HepG2 (cell line): ENCODE data around the gene DCP1B. TPM values are rescaled to one million over a fixed set of nuclear protein-coding genes. Genes with fewer than 3 reads are reported as not detected.

Experiments
- ATAC-seq: fragments of 200-7000 bp; cut with Tn5 transposase; 3 replicates; pipeline ENCODE4 v1.9.1; 2020; ENCODE audit warnings: mild to moderate bottlenecking, moderate library complexity
- BruUV-seq: library from RNA; stranded (reverse); fragments of 400-500 nt; replicated peaks from 2 replicates; lab custom pipeline; 2021; lab: Mats Ljungman, UMichigan
- CTCF ChIA-PET: fragments of 300-600 bp; formaldehyde crosslinking; extraction: SDS; loops from one replicate; lab custom pipeline; 2021; ENCODE audit warnings: low total read pairs, inconsistent platforms, low intra/inter-chr PET ratio; lab: Yijun Ruan, JAX
- POLR2A ChIA-PET: fragments of 350-600 bp; sonication (Branson Sonifier 250); formaldehyde crosslinking; loops from one replicate; lab custom pipeline; 2020; ENCODE audit warnings: antibody characterized with exemption, inconsistent platforms; lab: Yijun Ruan, JAX
- DNase-seq: peaks from one replicate; pipeline ENCODE4 v3.0.0-alpha.2; 2015; ENCODE audit warnings: low spot score
- FAIRE-seq: peaks from 3 replicates; lab custom pipeline; 2011; peaks lifted over from hg19 to GRCh38; lab: Jason Lieb, UNC
- H2AFZ ChIP-seq: one replicate; pipeline ENCODE4 v1.6.1; 2011; ENCODE audit warnings: low read length, inconsistent platforms
- H3K27ac ChIP-seq: fragments of 300-600 bp; 3 replicates; pipeline ENCODE4 v1.8.0; 2011; ENCODE audit warnings: mixed run types, mild to moderate bottlenecking, mixed read lengths, low read length, inconsistent platforms; ENCODE audit not compliant: insufficient read depth; ENCODE audit errors: extremely low read length
- H3K27me3 ChIP-seq, 2 experiments: fragments of 200-600 bp in 1 of 2; 2 replicates in 1 of 2; 3 replicates in 1 of 2; pipeline versions ENCODE4 v1.6.0 to v1.8.0; 2011; ENCODE audit warnings: low read length in 2 of 2, mild to moderate bottlenecking in 2 of 2, moderate library complexity in 2 of 2, inconsistent platforms in 1 of 2; ENCODE audit not compliant: insufficient read depth in 2 of 2, control insufficient read depth in 1 of 2
- H3K36me3 ChIP-seq, 2 experiments: fragments of 200-600 bp in 1 of 2; replicated peaks in 1 of 2; 2 replicates in 1 of 2; 3 replicates in 1 of 2; pipeline versions ENCODE4 v1.5.1 to v1.8.0; 2011; ENCODE audit warnings: low read length in 2 of 2, inconsistent platforms in 1 of 2; ENCODE audit not compliant: insufficient read depth in 2 of 2, control insufficient read depth in 1 of 2
- H3K4me1 ChIP-seq: 2 replicates; pipeline ENCODE4 v1.5.1; 2012; ENCODE audit warnings: low read length, inconsistent platforms; ENCODE audit not compliant: insufficient read depth
- H3K4me2 ChIP-seq: 2 replicates; pipeline ENCODE4 v1.6.0; 2011; ENCODE audit warnings: low read depth, low read length, inconsistent platforms
- H3K4me3 ChIP-seq, 3 experiments: fragments of 200-600 bp in 1 of 3; sonication (generic), shearing (Covaris generic) in 1 of 3; replicated peaks in 1 of 3; 2 replicates each; pipeline ENCODE4 v1.5.1; 2011 to 2016; ENCODE audit warnings: low read length in 3 of 3, inconsistent platforms in 2 of 3, low read depth in 2 of 3, mild to moderate bottlenecking in 2 of 3, control low read depth in 1 of 3, mixed read lengths in 1 of 3; ENCODE audit not compliant: insufficient read depth in 1 of 3
- H3K79me2 ChIP-seq: one replicate; pipeline ENCODE4 v1.6.1; 2011; ENCODE audit warnings: low read length, inconsistent platforms; ENCODE audit not compliant: insufficient read depth
- H3K9ac ChIP-seq: 2 replicates; pipeline ENCODE4 v1.6.0; 2011; ENCODE audit warnings: mild to moderate bottlenecking, low read depth, low read length, inconsistent platforms; ENCODE audit not compliant: insufficient read depth
- H3K9me3 ChIP-seq: 2 replicates; pipeline ENCODE4 v1.5.1; 2012; ENCODE audit warnings: mild to moderate bottlenecking, low read length
- H4K20me1 ChIP-seq: 2 replicates; pipeline ENCODE4 v1.6.0; 2011; ENCODE audit warnings: inconsistent platforms, mild to moderate bottlenecking, low read length, moderate library complexity; ENCODE audit not compliant: insufficient read depth
- ATF7 ChIP-seq, 2 experiments: fragments of 450-650 bp in 1 of 2; sonication (generic) in 1 of 2; formaldehyde crosslinking in 1 of 2; IDR thresholded peaks; 2 replicates each; pipeline versions ENCODE4 v1.4.0 to v1.6.1; 2016 to 2020; ENCODE audit warnings: antibody characterized with exemption in 1 of 2, mild to moderate bottlenecking in 1 of 2, missing genetic modification reagents in 1 of 2
- CEBPG ChIP-seq: IDR thresholded peaks from 2 replicates; pipeline ENCODE4 v1.6.1; 2016
- CENPT ChIP-seq: sonication (generic); formaldehyde crosslinking; IDR thresholded peaks from 2 replicates; pipeline ENCODE4 v1.8.0; 2022; ENCODE audit warnings: low read depth, mild to moderate bottlenecking, moderate library complexity, missing genetic modification reagents
- EEA1 ChIP-seq: sonication (generic); formaldehyde crosslinking; IDR thresholded peaks from 2 replicates; pipeline ENCODE4 v1.5.1; 2020; ENCODE audit warnings: mild to moderate bottlenecking, missing genetic modification reagents, borderline replicate concordance
- ELF3 ChIP-seq: IDR thresholded peaks from 2 replicates; pipeline ENCODE4 v1.6.1; 2016; ENCODE audit warnings: missing genetic modification reagents, missing compliant biosample characterization
- ISX ChIP-seq: sonication (generic); formaldehyde crosslinking; conservative IDR thresholded peaks from 2 replicates; pipeline ENCODE4 v1.5.0; 2020; ENCODE audit warnings: missing genetic modification reagents
- NCOA1 ChIP-seq: sonication (generic); formaldehyde crosslinking; IDR thresholded peaks from 2 replicates; pipeline ENCODE4 v1.9.0; 2021; ENCODE audit warnings: missing genetic modification reagents
- PAX8 ChIP-seq: sonication (generic); formaldehyde crosslinking; IDR thresholded peaks from 2 replicates; pipeline ENCODE4 v1.8.0; 2022; ENCODE audit warnings: mild to moderate bottlenecking, missing genetic modification reagents, borderline replicate concordance
- ZKSCAN1 ChIP-seq: fragments of 150-350 bp; IDR thresholded peaks from 2 replicates; pipeline ENCODE4 v1.6.1; 2014; ENCODE audit warnings: low read length
- ZNF776 ChIP-seq: sonication (generic); formaldehyde crosslinking; IDR thresholded peaks from 2 replicates; pipeline ENCODE4 v1.4.0; 2020; ENCODE audit warnings: mild to moderate bottlenecking, missing genetic modification reagents
- WGBS: methylation state at CpG from one replicate; pipeline ENCODE4 v1.1.6; 2017; ENCODE audit warnings: low lambda C conversion rate; 5-methylcytosine and 5-hydroxymethylcytosine counted together
- in situ Hi-C: cut with HindIII; loops from 2 replicates; pipeline ENCODE4 v1.10.0; 2017; ENCODE audit warnings: low pct_unique_long_range_greater_than_20kb; ENCODE audit not compliant: extremely low pct_ligation_motif_present
- intact Hi-C: fragments of 100-400 bp; cut with micrococcal nuclease; formaldehyde crosslinking; loops from one replicate; pipeline ENCODE4 v1.10.0; 2022; ENCODE audit not compliant: unreplicated experiment
- polyA plus RNA-seq, 8 experiments: library from polyadenylated mRNA; depleted of rRNA in 3 of 8; stranded (reverse) in 7 of 8; unstranded in 1 of 8; fragments of >200 nt; fragmentation: Illumina TruSeq in 4 of 8; extraction: Trizol in 4 of 8; gene quantifications; 2 replicates each; pipeline versions ENCODE4 v1.2.1 to v1.2.3, GENCODE V29; 2011 to 2016; ENCODE audit warnings: low read depth in 4 of 8, missing spikeins in 1 of 8, mixed read lengths in 1 of 8; ENCODE audit not compliant: insufficient read depth in 1 of 8
- total RNA-seq, 5 experiments: library from RNA; depleted of rRNA; stranded (reverse); fragments of >200 nt; fragmentation: Illumina TruSeq; extraction: Trizol; gene quantifications; 2 replicates each; pipeline ENCODE4 v1.2.3, GENCODE V29; 2016; ENCODE audit warnings: low read depth in 1 of 5
- TF ChIP-seq, protein P1 (sequence below): sonication (generic); formaldehyde crosslinking; IDR thresholded peaks from 2 replicates; pipeline ENCODE4 v1.4.0; 2020; ENCODE audit warnings: mild to moderate bottlenecking, missing genetic modification reagents
- TF ChIP-seq, protein P2 (sequence below): sonication (generic); formaldehyde crosslinking; IDR thresholded peaks from 2 replicates; pipeline ENCODE4 v1.8.1; 2022; ENCODE audit warnings: mild to moderate bottlenecking, missing genetic modification reagents
- TF ChIP-seq, protein P3 (sequence below): sonication (generic); formaldehyde crosslinking; IDR thresholded peaks from 2 replicates; pipeline ENCODE4 v1.5.0; 2020; ENCODE audit warnings: missing genetic modification reagents

Gene DCP1B
- total and polyA plus RNA-seq, 2 of the 13 experiments (the other 11 are each of a cell fraction or from before 2014, with no cell fraction given) = 11.4 to 27.2 TPM

DNA sequence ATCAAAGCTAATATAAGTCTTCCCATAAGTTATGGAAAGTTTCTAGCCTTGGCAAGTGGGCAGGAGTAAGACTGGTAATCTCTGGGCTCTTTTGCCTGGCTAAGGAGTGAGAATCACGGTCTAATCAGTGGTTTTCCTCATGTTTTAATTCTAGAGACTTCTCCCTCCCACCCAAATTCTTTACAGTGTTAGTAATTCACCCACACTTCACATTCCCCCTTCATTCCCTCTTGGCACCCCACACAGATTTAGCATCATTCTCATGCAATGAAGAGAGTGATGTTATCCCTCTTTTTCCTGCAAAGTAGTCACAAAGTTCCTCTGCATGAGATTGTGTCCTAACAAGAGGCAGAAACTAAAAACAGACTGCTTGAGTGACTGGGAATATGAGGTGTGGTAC is 57.2 kb downstream of the DCP1B start:
- Histone ChIP-seq H2AFZ (no peak overlapping the region), H3K4me3 (no peak overlapping the region), H4K20me1 (no peaks in the 10 kb centered on the region), H3K9ac (no peak overlapping the region), H3K79me2 (no peaks in the 10 kb centered on the region), H3K4me1 (0 out of 2 replicates have a peak, but pooled peaks cover 8% of the 10 kb centered on the region), H3K27me3 (no peaks in the 10 kb centered on the region), H3K4me2 (no peak overlapping the region), H3K36me3 (peaks cover 16 to 41% of the 10 kb centered on the region in 2 experiments; a peak in 4 of 5 replicates), H3K9me3 (no peaks in the 10 kb centered on the region), H3K27ac (no peak overlapping the region)
- POLR2A ChIA-PET = no interaction called here
- DNase-seq (no peak), ATAC-seq (no peak), FAIRE-seq (no peak)
- TF ChIP-seq EEA1 (CRISPR knock-in tag) (no peak), CEBPG (CRISPR knock-in tag) (no peak), ELF3 (no peak), CENPT (CRISPR knock-in tag) (no peak), NCOA1 (no peak), ZNF776 (CRISPR knock-in tag) (no peak), PAX8 (CRISPR knock-in tag) (no peak)
- TF ChIP-seq, protein P1, sequence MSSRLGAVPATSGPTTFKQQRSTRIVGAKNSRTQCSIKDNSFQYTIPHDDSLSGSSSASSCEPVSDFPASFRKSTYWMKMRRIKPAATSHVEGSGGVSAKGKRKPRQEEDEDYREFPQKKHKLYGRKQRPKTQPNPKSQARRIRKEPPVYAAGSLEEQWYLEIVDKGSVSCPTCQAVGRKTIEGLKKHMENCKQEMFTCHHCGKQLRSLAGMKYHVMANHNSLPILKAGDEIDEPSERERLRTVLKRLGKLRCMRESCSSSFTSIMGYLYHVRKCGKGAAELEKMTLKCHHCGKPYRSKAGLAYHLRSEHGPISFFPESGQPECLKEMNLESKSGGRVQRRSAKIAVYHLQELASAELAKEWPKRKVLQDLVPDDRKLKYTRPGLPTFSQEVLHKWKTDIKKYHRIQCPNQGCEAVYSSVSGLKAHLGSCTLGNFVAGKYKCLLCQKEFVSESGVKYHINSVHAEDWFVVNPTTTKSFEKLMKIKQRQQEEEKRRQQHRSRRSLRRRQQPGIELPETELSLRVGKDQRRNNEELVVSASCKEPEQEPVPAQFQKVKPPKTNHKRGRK (CRISPR knock-in tag) = no peak
- WGBS = 94% methylated on average over 1 of the region's 1 CpG
- CTCF ChIA-PET = no interaction called here
- intact Hi-C loops = no loop called here
- no TSS peak for BruUV-seq
- in situ Hi-C loops = no loop called here

GRCh38 chr12:1946296-1946695 is 58.0 kb downstream of the DCP1B start:
- in situ Hi-C loops = no loop called here
- WGBS = 97% methylated on average over 3 of the region's 3 CpGs
- BruUV-seq = no TSS peak
- H3K27ac ChIP-seq = no peak overlapping the region
- peaks cover 14 to 37% of the 10 kb centered on the region in 2 experiments; a peak in 4 of 5 replicates for H3K36me3 ChIP-seq
- DNase-seq (no peak), ATAC-seq (no peak), FAIRE-seq (no peak)
- 0 out of 2 replicates have a peak, but pooled peaks cover 8% of the 10 kb centered on the region for H3K4me1 ChIP-seq
- H3K9me3 ChIP-seq = no peaks in the 10 kb centered on the region
- no peaks in the 10 kb centered on the region for H4K20me1 ChIP-seq
- no peak overlapping the region for H3K4me3 ChIP-seq
- ChIA-PET CTCF (no interaction called here), POLR2A (no interaction called here)
- no peaks in the 10 kb centered on the region for H3K79me2 ChIP-seq
- H2AFZ ChIP-seq = no peak overlapping the region
- no peak overlapping the region for H3K4me2 ChIP-seq
- H3K27me3 ChIP-seq = no peaks in the 10 kb centered on the region
- no peak overlapping the region for H3K9ac ChIP-seq
- TF ChIP-seq, protein P2, sequence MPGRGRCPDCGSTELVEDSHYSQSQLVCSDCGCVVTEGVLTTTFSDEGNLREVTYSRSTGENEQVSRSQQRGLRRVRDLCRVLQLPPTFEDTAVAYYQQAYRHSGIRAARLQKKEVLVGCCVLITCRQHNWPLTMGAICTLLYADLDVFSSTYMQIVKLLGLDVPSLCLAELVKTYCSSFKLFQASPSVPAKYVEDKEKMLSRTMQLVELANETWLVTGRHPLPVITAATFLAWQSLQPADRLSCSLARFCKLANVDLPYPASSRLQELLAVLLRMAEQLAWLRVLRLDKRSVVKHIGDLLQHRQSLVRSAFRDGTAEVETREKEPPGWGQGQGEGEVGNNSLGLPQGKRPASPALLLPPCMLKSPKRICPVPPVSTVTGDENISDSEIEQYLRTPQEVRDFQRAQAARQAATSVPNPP (CRISPR knock-in tag) = no peak
- no peak for TF ChIP-seq ZKSCAN1
- no peak for TF ChIP-seq ISX (CRISPR knock-in tag)
- TF ChIP-seq, protein P3, sequence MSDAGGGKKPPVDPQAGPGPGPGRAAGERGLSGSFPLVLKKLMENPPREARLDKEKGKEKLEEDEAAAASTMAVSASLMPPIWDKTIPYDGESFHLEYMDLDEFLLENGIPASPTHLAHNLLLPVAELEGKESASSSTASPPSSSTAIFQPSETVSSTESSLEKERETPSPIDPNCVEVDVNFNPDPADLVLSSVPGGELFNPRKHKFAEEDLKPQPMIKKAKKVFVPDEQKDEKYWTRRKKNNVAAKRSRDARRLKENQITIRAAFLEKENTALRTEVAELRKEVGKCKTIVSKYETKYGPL (CRISPR knock-in tag) = no peak
- no peak for TF ChIP-seq ATF7 (IDR thresholded peaks at IDR 0.05)
- no peak for TF ChIP-seq ATF7 (CRISPR knock-in tag; IDR thresholded peaks at IDR 0.05)
- intact Hi-C loops = no loop called here
